Measurements from ENCODE around the gene CACNA1C.
"Not testable (repeated sequence)": the region's sequence is repeated elsewhere in the genome, so short reads cannot be mapped to it uniquely, and the experiment has no call there.

The CACNA1C gene

DNA sequence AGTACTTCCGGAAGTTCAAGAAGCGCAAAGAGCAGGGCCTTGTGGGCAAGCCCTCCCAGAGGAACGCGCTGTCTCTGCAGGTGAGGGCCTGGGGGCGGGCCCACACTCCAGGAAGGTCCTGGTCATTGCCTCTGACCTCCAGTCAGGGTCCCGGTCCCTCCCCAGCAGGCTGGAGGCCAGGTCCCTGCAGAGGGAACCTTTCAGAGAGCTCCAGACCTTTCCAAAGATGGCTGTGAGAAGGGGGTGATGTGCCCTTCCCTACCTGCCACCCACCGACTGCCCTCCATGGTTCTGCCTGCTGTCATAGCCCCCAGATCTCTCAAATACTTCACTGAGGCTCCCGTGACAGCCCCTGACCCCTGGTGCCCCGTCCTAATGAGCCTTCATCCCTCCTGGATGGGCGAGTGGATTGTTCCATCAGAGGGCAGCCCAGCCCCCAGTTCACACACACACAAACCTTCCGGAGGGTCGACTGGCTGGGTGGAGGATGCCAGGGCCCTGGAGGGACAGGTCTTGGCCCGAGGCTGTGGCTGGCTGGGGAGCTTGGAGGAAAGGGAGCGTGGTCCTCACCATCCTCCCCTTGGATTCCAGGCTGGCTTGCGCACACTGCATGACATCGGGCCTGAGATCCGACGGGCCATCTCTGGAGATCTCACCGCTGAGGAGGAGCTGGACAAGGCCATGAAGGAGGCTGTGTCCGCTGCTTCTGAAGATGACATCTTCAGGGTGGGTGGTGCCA is 624.5 kb downstream of the CACNA1C start:
- DNase-seq (ENCODE audit: low read depth) = no peak

DNA sequence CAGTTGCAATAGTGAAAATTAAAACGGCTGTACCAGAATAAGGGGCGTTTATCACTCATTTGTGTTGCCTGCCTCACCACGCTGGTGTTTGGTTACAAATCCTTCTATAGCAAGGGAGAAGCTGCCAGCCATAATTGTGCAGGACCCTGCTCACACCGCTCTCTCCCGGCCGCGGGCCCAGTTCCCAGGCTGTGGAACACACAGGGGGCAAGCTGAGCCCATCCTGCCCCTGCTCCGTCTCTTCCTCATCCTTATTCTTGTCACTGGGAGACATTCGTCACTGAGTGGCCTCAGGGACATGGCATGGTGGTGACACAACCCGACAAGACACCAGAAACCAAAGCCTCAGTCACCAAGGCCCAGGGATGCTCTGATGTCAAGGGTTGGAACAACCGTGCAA is 625.6 kb downstream of the CACNA1C start:
- DNase-seq (ENCODE audit: low read depth) = no peak

DNA sequence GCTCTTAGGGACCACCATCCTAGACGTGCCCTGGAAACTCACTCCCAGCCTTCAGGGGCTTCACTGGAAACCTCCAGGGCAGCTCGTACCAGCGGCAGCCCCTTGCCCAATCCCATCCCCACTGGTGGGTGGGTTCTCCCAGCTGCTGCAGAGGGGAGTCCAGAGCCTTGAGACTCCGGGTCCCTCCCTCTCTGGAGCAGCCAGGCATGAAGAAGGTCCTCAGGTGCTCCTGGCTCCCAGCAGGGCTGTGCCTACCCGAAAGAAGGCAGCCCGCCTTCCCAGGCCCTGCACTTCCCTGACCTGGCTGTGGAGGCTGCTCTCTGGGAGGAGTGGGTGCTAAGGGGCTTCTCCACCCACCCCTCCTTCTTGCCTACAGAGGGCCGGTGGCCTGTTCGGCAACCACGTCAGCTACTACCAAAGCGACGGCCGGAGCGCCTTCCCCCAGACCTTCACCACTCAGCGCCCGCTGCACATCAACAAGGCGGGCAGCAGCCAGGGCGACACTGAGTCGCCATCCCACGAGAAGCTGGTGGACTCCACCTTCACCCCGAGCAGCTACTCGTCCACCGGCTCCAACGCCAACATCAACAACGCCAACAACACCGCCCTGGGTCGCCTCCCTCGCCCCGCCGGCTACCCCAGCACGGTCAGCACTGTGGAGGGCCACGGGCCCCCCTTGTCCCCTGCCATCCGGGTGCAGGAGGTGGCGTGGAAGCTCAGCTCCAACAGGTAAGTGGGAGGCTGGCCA is 626.5 kb downstream of the CACNA1C start:
- DNase-seq (ENCODE audit: low read depth) = no peak

DNA sequence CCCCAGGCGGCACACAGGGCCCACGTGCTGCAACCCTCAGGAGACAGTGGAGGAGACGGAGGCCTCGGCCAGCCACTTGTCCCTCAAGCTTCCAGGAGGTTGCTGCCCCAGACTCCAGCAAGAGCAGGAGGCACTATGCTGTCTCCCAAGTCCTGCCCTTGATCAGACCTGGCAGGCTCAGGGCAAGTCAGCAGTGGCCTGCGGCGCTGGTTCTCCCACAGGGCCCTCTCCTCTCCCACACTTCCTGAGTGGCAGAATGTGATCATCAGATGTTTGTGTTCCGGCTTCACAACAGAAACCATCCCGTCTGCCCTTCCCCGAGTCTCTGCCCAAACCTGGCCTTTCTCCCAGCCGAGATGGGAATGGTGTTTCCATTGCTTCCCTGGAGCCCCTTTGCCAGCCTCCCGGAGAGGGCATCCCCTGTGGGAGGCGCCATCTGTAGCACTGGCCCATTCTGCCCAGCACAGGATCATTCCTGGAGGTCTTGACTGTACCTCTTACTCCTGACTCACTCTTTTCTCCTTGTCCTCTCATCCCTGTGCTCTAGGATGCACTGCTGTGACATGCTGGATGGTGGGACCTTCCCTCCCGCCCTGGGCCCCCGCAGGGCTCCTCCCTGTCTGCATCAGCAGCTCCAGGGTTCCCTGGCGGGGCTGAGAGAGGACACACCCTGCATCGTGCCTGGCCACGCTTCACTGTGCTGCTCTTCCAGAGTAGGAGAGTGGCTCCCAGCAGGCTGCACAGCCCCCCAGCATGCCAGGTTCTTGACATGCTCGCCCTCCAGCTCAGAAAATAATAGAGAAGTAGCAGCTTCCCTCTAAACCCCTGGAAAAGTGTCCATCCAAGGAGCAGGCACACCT is 627.3 kb downstream of the CACNA1C start:
- DNase-seq (ENCODE audit: low read depth) = no peak

DNA sequence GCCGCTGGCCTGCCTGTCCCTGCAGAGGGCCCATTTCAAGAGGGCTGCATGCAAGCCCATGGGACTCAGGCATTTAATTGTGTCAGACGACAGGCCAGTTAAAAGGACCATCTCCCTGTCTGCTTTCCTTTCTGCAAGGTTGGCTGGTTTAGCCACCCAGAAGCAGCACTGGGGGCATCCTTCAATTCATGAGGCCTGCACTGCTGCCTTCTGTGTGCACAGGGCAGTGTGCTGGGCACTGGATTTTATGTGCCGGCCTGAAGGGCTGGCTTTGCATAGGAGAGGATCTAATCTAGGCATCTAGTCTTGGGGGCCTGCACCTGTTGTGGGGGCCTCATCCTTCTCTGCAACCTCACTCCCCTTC is 627.9 kb downstream of the CACNA1C start:
- no peak for DNase-seq (ENCODE audit: low read depth)

DNA sequence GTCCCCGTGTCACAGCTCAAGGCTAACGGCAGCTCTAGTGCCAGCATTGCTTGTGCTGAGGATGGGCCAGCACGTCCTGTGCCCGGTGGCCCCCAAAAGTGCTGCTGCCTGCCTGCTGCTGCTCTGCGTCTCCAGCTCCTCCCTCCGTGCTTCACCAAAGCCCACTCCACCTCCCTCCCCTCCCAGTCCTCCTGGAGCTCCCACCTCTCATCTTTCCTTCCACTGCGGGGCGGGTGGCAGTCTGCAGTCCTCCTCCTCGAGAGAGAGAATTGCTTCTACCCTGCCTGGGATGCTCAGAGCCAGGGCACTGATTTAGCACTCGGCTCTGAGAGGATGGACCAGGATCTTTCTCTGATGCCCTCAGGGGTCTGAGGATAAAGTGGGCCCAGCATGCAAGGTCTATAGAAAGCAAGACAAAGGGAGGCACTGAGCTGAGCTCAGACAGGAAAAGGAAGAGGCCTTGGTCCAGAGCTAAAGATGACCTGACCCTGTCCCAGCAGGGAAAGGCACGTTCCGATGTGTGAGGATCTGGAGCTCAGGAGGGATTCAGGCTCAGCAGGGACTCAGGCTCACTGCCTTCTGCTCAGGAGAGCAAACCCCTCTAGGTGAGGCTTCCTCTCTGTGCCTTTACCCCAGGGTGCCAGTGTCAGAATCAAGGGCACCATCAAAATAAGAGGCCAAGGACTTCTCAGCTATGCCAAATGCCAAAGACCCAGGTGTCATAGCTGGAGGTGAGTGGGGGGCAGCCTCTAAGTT is 628.8 kb downstream of the CACNA1C start:
- no peak for DNase-seq (ENCODE audit: low read depth)

DNA sequence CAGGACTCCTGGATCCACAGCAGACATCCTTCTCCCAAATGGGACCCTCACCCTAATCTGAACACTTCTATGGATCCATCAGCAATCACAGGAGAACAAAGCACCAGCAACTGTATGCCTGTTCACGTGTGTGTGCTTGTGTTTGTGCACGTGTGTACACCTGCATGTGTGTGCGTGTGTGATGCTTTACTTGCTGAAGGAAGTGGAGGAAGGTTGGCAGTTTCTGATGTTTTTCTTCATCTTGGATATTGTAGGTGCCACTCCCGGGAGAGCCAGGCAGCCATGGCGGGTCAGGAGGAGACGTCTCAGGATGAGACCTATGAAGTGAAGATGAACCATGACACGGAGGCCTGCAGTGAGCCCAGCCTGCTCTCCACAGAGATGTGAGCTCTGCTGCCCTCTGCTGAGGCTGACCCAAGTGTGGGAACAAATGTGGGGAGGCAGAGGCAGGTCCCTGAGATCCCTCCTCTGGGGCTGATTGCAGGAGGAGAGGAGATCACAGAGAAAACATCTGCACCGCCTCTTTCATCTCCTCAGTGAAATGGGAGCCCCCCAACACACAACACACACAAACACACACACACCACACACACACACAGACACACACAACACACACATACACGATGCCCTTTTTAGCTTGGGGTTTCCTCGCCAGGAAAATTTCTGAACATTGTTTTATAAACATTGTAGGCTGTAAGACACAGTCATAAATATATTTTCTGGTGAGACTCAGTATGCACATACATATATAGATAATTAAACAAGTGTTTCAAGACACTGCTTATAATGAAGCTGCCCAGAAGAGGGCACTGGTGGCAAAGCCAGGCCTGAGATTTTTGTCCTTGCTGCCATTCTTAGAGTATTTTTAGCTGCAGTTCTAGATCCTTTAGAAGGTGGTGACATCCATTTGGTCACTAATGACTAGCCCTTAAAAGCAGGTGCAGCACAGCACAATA is 629.8 kb downstream of the CACNA1C start:
- DNase-seq (ENCODE audit: low read depth) = no peak

DNA sequence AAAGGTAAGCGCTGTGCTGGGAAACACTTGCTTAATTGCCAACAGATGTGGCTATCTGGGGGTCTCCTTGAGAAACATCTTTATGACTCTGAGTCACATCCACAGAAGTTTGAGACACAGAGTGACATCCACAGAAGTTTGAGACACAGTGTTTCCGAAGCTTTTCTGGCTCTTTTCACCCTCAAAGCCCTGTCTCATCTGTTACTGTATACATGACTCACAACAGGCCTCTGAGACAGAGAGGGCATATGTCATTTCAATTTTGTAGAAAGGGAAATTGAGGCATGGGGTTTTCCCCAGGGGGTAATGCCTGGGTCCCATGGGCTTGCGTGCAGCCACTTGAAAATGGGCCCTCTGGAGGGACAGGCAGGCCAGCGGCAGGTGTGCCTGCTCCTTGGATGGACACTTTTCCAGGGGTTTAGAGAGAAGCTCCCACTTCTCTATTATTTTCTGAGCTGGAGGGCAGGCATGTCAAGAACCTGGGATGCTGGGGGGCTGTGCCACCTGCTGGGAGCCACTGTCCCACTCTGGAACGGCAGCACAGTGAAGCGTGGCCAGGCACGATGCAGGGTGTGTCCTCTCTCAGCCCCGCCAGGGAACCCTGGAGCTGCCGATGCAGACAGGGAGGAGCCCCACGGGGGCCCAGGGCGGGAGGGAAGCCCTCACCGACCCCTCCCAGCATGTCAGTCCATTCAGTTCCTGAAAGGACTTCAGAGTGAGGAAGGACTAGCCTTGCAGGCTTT is 630.7 kb downstream of the CACNA1C start:
- DNase-seq (ENCODE audit: low read depth) = no peak

DNA sequence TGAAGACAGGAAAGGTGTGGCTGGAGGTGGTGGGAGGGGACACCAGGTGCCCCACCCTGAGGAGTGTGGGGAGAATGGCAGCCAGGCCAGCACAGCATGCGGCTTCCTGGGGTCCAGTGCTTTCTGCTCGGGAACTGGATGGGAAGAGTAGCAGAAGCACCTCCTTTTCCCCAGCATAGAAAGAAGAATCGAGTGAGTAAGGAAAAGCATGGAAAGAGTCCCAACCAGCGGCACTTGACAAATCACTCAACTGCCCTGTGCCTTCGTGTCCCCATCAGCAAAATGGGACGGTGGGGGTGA is 631.2 kb downstream of the CACNA1C start:
- DNase-seq (ENCODE audit: low read depth) = not testable (repeated sequence)

DNA sequence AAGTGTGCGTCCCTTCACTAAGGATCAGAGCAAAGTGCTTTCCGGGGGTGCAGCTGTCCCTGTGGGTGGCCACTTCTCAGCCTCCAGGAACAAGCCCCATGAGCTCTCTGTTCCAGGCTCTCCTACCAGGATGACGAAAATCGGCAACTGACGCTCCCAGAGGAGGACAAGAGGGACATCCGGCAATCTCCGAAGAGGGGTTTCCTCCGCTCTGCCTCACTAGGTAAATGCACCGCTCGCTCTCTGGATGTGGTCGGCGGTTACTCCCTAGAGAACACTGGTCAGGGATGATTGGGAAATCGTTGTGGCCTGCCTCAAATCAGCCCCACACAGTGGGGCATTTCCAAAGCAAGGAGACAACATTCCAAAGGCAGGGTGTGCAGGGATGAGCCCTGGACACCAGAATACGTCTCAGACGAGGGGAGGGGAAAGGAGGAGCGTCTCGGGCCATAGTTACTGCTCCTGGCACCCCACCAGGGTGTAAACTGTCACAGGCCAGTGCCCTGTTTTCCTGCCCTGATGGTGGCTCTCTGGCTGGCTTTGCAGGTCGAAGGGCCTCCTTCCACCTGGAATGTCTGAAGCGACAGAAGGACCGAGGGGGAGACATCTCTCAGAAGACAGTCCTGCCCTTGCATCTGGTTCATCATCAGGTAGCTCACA is 633.0 kb downstream of the CACNA1C start:
- DNase-seq (ENCODE audit: low read depth) = not testable (repeated sequence)

DNA sequence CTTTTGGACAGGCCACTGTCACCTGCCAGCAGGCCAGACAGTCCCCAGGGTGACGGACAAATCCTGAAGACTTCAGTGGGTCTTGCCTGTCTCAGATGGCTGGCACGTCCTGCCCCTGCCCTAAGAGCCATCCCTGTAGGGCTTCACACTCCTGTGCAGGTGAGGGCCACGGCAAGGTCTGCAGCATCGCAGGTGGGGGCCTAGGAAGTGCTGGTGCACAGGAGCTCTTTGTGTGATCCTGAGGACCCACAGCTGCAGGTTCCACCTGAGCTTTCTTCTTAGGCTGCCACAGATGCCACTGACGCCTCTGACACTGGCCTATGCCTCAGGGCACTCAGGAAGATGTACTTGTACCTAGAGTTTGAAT is 633.5 kb downstream of the CACNA1C start:
- DNase-seq (ENCODE audit: low read depth) = no peak

DNA sequence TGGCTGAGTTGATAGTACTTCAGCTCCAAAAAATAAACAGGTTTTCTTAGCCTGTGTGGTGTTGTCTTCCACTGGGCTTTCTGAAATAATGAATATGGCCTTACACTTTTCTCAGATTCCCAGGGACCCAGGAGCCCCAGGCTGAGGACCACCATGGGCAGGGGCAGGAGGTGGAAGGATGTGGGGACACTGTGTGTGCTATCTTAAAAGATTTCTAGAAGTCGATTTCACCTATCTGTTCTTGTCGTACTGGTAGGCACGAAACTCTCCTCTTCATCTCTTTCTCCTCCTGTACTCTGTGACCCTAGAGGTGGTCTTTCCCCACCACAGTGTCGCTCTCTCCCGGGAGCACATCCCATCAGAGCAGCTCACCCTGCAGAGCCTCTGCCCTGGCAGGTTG is 634.3 kb downstream of the CACNA1C start:
- no peak for DNase-seq (ENCODE audit: low read depth)

DNA sequence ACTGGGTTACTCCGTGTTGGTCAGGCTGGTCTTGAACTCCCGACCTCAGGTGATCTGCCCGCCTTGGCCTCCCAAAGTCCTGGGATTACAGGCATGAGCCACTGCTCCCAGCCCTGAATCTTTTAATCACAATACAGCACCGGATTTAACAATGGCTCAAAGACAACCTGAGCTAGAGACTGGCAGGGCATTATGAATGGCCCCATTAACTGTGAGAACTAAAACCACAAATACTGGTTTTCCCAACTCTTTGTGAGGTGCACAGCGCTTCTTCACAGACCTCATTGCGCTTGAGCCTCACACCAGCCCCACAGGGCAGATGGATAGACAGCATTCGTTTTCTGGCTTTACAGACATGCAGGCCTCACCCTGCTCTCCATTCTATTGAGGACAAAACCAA is 634.9 kb downstream of the CACNA1C start:
- no peak for DNase-seq (ENCODE audit: low read depth)

DNA sequence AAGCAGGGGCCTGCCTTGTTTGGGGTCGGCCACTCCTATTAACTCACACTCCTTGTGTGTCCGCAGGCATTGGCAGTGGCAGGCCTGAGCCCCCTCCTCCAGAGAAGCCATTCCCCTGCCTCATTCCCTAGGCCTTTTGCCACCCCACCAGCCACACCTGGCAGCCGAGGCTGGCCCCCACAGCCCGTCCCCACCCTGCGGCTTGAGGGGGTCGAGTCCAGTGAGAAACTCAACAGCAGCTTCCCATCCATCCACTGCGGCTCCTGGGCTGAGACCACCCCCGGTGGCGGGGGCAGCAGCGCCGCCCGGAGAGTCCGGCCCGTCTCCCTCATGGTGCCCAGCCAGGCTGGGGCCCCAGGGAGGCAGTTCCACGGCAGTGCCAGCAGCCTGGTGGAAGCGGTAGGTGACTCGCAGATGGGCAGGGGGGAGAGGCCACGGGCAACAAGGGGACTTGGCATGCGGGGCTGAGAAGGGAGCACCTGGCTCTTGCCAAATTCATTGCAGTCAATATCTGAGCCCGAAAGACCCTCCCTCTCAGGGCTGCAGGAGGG is 635.7 kb downstream of the CACNA1C start:
- no peak for DNase-seq (ENCODE audit: low read depth)

DNA sequence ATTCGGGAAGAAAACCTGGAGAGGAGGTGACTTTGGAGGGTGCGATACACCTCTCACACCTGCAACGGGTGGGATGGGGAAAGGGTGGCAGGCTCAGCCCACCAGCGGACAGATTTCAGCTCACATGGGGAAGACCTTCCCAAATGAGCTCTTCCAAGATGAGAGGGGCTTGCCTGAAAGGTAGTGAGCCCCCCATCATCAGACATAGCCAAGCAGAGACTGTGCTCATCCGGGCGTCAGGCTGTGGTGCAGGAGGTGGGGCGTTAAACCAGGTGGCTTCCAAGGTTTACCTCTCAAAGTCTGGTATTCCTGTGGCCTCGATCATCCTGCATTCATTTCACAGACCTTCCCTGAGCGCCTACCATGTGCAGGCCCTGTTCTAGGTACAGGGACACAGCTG is 636.6 kb downstream of the CACNA1C start:
- no peak for DNase-seq (ENCODE audit: low read depth)

DNA sequence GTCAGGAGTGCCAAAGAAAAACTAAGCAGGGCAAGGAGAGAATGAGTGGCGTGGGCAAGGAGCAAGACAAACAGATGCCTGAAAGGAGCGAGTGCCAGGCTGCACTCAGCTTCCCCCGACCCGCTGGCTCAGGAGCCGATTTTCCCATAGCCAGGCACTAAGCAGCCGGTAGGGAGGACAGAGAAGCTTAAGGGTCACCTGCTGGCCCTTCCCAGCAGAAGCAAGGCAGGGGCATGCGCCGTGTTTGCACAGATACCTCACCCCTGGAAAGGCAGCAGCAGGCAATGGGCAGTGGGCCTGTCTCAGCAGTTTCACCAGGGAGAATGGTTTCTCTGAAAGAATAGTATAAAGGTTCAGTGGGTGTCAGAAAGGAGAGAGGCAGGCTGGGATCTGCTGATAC is 637.1 kb downstream of the CACNA1C start:
- no peak for DNase-seq (ENCODE audit: low read depth)

DNA sequence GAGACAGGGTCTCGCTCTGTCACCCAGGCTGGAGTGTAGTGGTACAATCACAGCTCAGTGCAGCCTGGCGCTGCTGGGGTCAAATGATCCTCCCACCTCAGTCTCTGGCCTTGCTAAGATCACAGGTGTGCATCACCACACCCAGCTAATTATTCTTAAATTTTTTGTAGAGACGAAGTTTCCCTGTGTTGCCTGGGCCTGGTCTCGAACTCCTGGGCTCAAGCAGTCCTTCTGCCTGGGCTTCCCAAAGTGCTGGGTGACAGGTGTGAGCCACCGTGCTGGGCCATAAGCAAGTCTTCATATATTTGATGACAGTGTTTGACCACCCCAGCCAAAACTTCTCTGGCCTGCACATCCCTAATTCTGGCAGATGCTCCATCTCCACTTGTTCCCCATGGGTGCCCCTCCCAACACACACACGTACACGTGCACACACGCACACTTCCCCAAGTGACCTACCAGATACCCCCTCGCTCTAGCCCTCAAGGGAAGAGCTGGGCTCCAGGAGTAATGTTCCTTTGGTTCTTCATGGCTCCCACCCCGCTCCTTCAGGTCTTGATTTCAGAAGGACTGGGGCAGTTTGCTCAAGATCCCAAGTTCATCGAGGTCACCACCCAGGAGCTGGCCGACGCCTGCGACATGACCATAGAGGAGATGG is 637.7 kb downstream of the CACNA1C start:
- no peak for DNase-seq (ENCODE audit: low read depth)

DNA sequence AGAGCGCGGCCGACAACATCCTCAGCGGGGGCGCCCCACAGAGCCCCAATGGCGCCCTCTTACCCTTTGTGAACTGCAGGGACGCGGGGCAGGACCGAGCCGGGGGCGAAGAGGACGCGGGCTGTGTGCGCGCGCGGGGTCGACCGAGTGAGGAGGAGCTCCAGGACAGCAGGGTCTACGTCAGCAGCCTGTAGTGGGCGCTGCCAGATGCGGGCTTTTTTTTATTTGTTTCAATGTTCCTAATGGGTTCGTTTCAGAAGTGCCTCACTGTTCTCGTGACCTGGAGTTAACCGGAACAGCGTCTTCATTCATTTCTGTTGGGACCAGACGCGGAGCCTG is 638.2 kb downstream of the CACNA1C start:
- no peak for DNase-seq (ENCODE audit: low read depth)

DNA sequence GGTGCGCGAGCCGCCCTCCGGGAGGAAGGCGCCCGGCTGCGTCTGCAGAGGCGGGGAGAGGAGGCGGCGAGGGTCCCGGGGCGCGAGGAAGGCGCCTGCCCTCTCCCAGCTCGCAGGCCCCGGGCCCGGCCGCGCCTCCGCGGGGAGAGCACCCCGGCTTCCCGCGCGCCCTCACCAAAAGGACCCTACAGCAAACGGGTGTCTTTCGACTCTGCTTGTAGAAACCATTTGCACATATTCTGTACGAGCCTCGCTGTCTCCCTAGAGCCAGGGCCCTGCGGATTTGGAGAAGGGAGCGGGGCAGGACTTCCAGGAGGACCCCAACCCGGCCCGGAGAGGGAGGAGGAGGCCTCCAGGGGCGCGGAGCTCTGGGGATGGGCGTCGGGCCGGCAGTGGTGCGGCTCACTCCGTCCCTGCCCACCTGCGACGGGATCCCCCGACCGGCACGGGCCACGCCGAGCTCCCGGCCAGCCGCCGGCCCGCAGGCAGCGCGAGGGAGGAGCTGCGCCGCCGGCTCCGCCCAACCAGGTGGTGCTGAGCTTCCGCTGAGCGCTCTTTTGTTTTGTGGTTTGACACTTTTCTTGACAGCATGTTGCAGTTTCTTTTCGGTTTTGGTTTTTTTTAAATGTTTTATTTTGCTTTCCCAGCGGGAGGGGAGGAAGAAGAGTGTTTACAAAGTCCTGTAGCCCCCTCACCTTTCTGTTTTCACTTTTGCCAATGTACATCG is 638.7 kb downstream of the CACNA1C start:
- DNase-seq (ENCODE audit: low read depth) = no peak
